H1 (cell line): ENCODE measurements around the gene CNDP2.

Experiments
- ATF2 ChIP-seq: IDR thresholded peaks from 2 replicates; pipeline ENCODE4 v1.6.1; 2012; ENCODE audit warnings: low read length, inconsistent platforms
- CTCF ChIP-seq, 3 experiments: IDR thresholded peaks; 1 replicate in 2 of 3; 2 replicates in 1 of 3; pipeline versions ENCODE4 v1.5.1 to v1.6.1; 2011; ENCODE audit warnings: low read length in 3 of 3, mild to moderate bottlenecking in 3 of 3, inconsistent platforms in 2 of 3, low read depth in 1 of 3, moderate library complexity in 1 of 3; ENCODE audit not compliant: insufficient read depth in 1 of 3; ENCODE audit errors: control extremely low read depth in 1 of 3

GRCh38 chr18:74465775-74466174, 30.4 kb upstream of the CNDP2 start:
- no peak for TF ChIP-seq CTCF (IDR thresholded peaks at IDR 0.05; ENCODE audit: control extremely low read depth in 1 of 3, insufficient read depth in 1 of 3, low read depth in 1 of 3, low read length in 3 of 3)
- no peak for TF ChIP-seq ATF2
